Duodenal mucosa (tissue), 2 donors: ENCODE data around the gene MALL.
A peak's percentile ranks its signal among the peaks of the same experiment; 100 is the strongest.
"Not testable (repeated sequence)": the region's sequence is repeated elsewhere in the genome, so short reads cannot be mapped to it uniquely, and the experiment has no call there.

Experiments used
- H3K27ac ChIP-seq: one replicate; pipeline ENCODE4 v1.7.0; 2013; ENCODE audit warnings: low read depth, low read length
- H3K27me3 ChIP-seq, 2 donors: one replicate each; pipeline ENCODE4 v1.7.0; 2013; ENCODE audit warnings: low read length in 2 of 2, control low read depth in 1 of 2; ENCODE audit not compliant: insufficient read depth in 2 of 2, control insufficient read depth in 1 of 2
- H3K36me3 ChIP-seq, 2 donors: one replicate each; pipeline ENCODE4 v1.7.0; 2013; ENCODE audit warnings: low read length in 2 of 2, control low read depth in 1 of 2; ENCODE audit not compliant: insufficient read depth in 2 of 2, control insufficient read depth in 1 of 2
- H3K4me1 ChIP-seq, 2 donors: one replicate each; pipeline ENCODE4 v1.7.0; 2013; ENCODE audit warnings: low read length in 2 of 2, control low read depth in 1 of 2; ENCODE audit not compliant: insufficient read depth in 2 of 2, control insufficient read depth in 1 of 2
- H3K4me3 ChIP-seq, 2 donors: one replicate each; pipeline ENCODE4 v1.7.0; 2013; ENCODE audit warnings: low read length in 2 of 2, low read depth in 1 of 2
- H3K9ac ChIP-seq, 2 donors: one replicate each; pipeline ENCODE4 v1.7.0; 2013; ENCODE audit warnings: low read length in 2 of 2, low read depth in 1 of 2
- H3K9me3 ChIP-seq, 2 donors: one replicate each; pipeline ENCODE4 v1.7.0; 2013; ENCODE audit warnings: low read length in 2 of 2, control low read depth in 1 of 2; ENCODE audit not compliant: control insufficient read depth in 1 of 2

Gene MALL

DNA sequence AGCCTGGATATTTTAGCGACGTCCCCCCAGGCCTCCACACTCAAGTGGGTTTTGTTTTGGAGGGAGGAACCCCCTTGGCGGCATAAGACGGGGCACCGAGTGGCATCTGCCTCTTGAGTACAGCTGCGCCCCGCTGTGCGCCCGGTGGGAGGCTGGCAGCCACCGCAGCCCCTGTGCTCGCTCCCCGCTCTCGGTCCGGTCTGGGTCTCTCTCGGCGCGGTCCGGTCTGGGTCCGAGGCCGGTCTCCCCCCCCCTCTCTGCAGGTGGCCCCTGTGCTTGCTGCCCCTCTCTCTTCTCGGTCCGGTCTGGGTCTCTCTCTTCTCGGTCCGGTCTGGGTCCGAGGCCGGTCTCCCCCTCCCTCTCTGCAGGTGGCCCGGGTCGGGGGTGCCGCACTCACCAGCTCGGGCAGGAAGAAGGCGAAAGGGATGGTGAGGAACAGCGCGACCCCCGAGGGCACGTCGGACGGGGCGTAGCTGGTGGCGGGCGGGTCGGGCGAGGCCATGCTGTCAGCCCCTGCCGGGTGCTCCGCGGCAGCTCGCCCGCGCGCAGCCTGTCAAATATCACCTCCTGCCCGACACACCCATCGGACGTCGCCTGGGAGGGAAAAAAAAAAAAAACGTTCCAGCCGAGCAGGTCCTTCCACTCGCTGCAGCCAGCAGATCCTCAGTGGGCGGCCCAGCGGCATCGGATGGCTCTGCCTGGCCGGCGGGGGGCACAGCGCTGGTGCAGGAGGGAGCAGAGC is at the start of gene MALL:
Gene MALL, minus strand, starts transcription at position 532 of the 742 bp plus-strand sequence. Its CDS starts 30 bp downstream, at position 502.
- Histone ChIP-seq H3K4me3 (peak within 1 kb of the TSS; percentile 67 to 81), H3K27me3 (peaks cover 5 to 6% of the 10 kb centered on the region in 2 donors), H3K4me1 (peaks cover 20 to 24% of the 10 kb centered on the region in 2 donors), H3K27ac (peak within 1 kb of the TSS; percentile 94), H3K9me3 (no peaks in the 10 kb centered on the region), H3K36me3 (no peaks in the 10 kb centered on the region), H3K9ac (peak within 1 kb of the TSS; percentile 78 to 94)

- no peak overlapping the region for H3K9ac ChIP-seq
- no peaks in the 10 kb centered on the region for H3K4me1 ChIP-seq
- H3K27me3 ChIP-seq: no peaks in the 10 kb centered on the region
- no peak overlapping the region for H3K4me3 ChIP-seq
- H3K36me3 ChIP-seq: no peaks in the 10 kb centered on the region
- H3K27ac ChIP-seq: no peak overlapping the region
- no peaks in the 10 kb centered on the region for H3K9me3 ChIP-seq
These were observed 41.7 kb upstream of the MALL start for GRCh38 chr2:110157153-110157793.

DNA sequence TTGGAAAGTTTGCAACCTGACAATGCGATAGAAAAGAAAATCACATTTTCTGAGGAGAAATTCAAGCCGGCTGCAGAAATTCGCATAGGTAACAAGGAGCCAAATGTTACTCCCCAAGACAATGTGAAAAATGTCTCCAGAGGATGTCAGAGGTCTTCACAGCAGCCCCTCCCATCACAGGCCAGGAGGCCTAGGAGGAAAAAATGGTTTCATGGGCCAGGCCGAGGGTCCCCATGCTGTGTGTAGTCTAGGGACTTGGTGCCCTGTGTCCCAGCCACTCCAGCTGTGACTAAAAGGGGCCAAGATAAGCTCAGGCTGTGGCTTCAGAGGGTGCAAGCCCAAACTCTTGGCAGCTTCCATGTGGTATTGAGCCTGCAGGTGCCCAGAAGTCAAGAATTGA is 39.2 kb upstream of the MALL start:
- not testable (repeated sequence) for H3K4me1 ChIP-seq, H3K27me3 ChIP-seq, H3K4me3 ChIP-seq, H3K27ac ChIP-seq, H3K9me3 ChIP-seq, H3K36me3 ChIP-seq, H3K9ac ChIP-seq

- H3K36me3 ChIP-seq, H3K27ac ChIP-seq, H3K4me3 ChIP-seq, H3K4me1 ChIP-seq, H3K9ac ChIP-seq, H3K27me3 ChIP-seq, H3K9me3 ChIP-seq: not testable (repeated sequence)
These were observed 38.6 kb upstream of the MALL start for GRCh38 chr2:110154188-110154587.

GRCh38 chr2:110153416-110153815 is 37.8 kb upstream of the MALL start:
- no peaks in the 10 kb centered on the region for H3K9me3 ChIP-seq
- H3K4me3 ChIP-seq: no peak overlapping the region
- no peaks in the 10 kb centered on the region for H3K27me3 ChIP-seq
- no peak overlapping the region for H3K27ac ChIP-seq
- H3K9ac ChIP-seq: no peak overlapping the region
- no peaks in the 10 kb centered on the region for H3K4me1 ChIP-seq
- H3K36me3 ChIP-seq: no peaks in the 10 kb centered on the region

- H3K4me3 ChIP-seq: no peak overlapping the region
- H3K27me3 ChIP-seq: no peaks in the 10 kb centered on the region
- no peak overlapping the region for H3K9ac ChIP-seq
- no peaks in the 10 kb centered on the region for H3K4me1 ChIP-seq
- H3K9me3 ChIP-seq: no peaks in the 10 kb centered on the region
- no peak overlapping the region for H3K27ac ChIP-seq
- H3K36me3 ChIP-seq: no peaks in the 10 kb centered on the region
These were observed 37.3 kb upstream of the MALL start for GRCh38 chr2:110152943-110153342.

GRCh38 chr2:110149330-110150220 is 34.0 kb upstream of the MALL start:
- no peaks in the 10 kb centered on the region for H3K36me3 ChIP-seq
- no peaks in the 10 kb centered on the region for H3K27me3 ChIP-seq
- H3K4me3 ChIP-seq: no peak overlapping the region
- no peak overlapping the region for H3K9ac ChIP-seq
- no peak overlapping the region for H3K27ac ChIP-seq
- H3K4me1 ChIP-seq: no peaks in the 10 kb centered on the region
- no peaks in the 10 kb centered on the region for H3K9me3 ChIP-seq

DNA sequence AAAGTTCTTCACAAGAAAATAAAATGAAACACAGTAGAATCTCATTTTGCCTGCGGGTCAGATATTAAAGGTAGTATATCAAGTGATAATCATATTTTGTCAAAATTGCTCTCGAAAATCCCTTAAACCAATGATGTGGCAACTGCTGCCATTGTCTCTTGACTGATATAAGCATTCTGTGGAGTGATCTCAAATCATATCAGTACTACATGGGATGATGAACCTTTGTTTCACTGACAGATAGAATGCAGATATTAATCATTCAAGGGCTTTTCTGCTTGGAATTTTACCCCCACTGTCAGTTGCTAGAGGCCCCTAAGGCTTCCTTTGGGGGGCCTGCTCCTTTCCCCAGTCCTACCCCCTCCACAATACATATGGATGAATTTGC is 31.3 kb upstream of the MALL start:
- Histone ChIP-seq H3K9me3 (no peaks in the 10 kb centered on the region), H3K4me3 (no peak overlapping the region), H3K4me1 (no peaks in the 10 kb centered on the region), H3K27me3 (no peaks in the 10 kb centered on the region), H3K9ac (no peak overlapping the region), H3K36me3 (no peaks in the 10 kb centered on the region), H3K27ac (no peak overlapping the region)

DNA sequence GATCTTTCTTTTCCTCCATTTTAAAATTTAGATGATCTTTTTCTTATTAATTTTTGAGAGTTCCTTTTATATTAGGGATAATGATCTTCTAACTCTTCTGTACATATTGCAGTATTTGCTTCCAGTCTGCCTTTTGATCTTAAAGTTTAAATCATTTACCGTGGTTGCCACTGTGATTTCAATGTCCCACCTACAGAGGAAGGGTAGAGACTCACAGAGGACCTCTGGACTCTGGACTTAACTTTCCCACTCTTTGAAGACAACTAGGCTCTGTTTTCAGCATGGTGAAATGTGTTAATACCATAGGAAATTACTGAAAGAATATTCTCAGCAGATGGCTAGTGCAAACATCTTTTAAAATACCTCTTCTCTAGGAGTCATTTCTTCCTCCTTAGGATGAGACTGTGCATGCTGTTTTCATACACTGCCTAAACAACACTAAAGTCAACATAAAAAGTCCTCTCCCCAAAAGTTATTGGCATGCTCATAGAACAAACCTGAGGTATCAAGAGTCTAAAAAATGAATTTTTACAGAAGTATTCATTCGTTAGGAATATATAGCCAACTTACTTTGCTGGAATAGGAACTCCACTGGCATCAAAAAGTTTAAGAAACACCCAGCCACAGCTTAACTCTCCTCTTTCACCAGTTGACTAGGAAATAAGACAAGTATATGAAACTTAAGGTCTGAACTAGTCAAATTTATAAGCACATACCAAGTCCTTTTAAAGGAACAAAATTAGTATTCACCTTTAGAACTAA is 30.7 kb upstream of the MALL start:
- Histone ChIP-seq H3K36me3 (no peaks in the 10 kb centered on the region), H3K27me3 (no peaks in the 10 kb centered on the region), H3K4me1 (no peaks in the 10 kb centered on the region), H3K27ac (no peak overlapping the region), H3K9ac (no peak overlapping the region), H3K9me3 (no peaks in the 10 kb centered on the region), H3K4me3 (no peak overlapping the region)
